Stimulated activated CD4-positive, alpha-beta T cell treated with anti-CD3 and anti-CD28 coated beads, Interleukin-2, amount 100 ng/mL, for 48 hours (primary cell): Measurements from ENCODE around the gene EMP2.
"Not testable (repeated sequence)": the region's sequence is repeated elsewhere in the genome, so short reads cannot be mapped to it uniquely, and the experiment has no call there.

ENCODE experiments used
- DNase-seq, 2 donors: peaks; one replicate each; pipeline ENCODE4 v3.0.0-alpha.2; 2020

The EMP2 gene

GRCh38 chr16:10519929-10520868, 60.2 kb downstream of the EMP2 start:
- DNase-seq, result no peak

GRCh38 chr16:10519297-10519696, 61.1 kb downstream of the EMP2 start:
- DNase-seq, result no peak

GRCh38 chr16:10518479-10519041, 61.8 kb downstream of the EMP2 start:
- DNase-seq, result no peak

GRCh38 chr16:10517868-10518267, 62.5 kb downstream of the EMP2 start:
- DNase-seq, result no peak

- peak; percentile 39 to 48 for DNase-seq
These were observed 65.9 kb downstream of the EMP2 start for GRCh38 chr16:10514369-10515055.

- no peak for DNase-seq
These were observed 68.6 kb downstream of the EMP2 start for GRCh38 chr16:10511829-10512228.

GRCh38 chr16:10510279-10510678, 70.1 kb downstream of the EMP2 start:
- DNase-seq, result no peak

GRCh38 chr16:10509534-10510025, 70.8 kb downstream of the EMP2 start:
- peak; percentile 61 to 68 for DNase-seq

GRCh38 chr16:10505286-10505685, 75.1 kb downstream of the EMP2 start:
- DNase-seq, result not testable (repeated sequence)

- DNase-seq, result no peak
These were observed 76.0 kb downstream of the EMP2 start for GRCh38 chr16:10504404-10504885.

GRCh38 chr16:10502776-10503175, 77.6 kb downstream of the EMP2 start:
- DNase-seq, result no peak

GRCh38 chr16:10501016-10501607, 79.3 kb downstream of the EMP2 start:
- DNase-seq, result no peak

- no peak for DNase-seq
These were observed 79.8 kb downstream of the EMP2 start for GRCh38 chr16:10500582-10500981.

GRCh38 chr16:10497132-10498101, 83.0 kb downstream of the EMP2 start:
- DNase-seq, result no peak

- DNase-seq, result no peak
These were observed 85.4 kb downstream of the EMP2 start for GRCh38 chr16:10495031-10495345.

GRCh38 chr16:10494343-10495030, 85.9 kb downstream of the EMP2 start:
- DNase-seq, result no peak

- no peak for DNase-seq
These were observed 87.1 kb downstream of the EMP2 start for GRCh38 chr16:10493276-10493675.

- no peak for DNase-seq
These were observed 90.3 kb downstream of the EMP2 start for GRCh38 chr16:10490141-10490540.

- no peak for DNase-seq
These were observed 94.6 kb downstream of the EMP2 start for GRCh38 chr16:10485698-10486382.

GRCh38 chr16:10485159-10485558, 95.2 kb downstream of the EMP2 start:
- DNase-seq, result no peak

- no peak for DNase-seq
These were observed 100.2 kb downstream of the EMP2 start for GRCh38 chr16:10480151-10480550.
